ENCODE measurements around the gene MAP2. TPM values are rescaled to one million over a fixed set of nuclear protein-coding genes. Genes with fewer than 3 reads are reported as not detected.

MAP2 gene
- total RNA-seq, 1 donor = 26.5 TPM

GRCh38 chr2:209579230-209579749 is 155.4 kb downstream of the MAP2 start:
- H3K4me3 ChIP-seq (ENCODE audit: low read depth, low read length) = peak overlapping the region; percentile 55
- DNase-seq (ENCODE audit: low read depth) = peak; percentile 35
- TF ChIP-seq CTCF (IDR thresholded peaks at IDR 0.05; ENCODE audit: insufficient read depth, low read length) = no peak

DNA sequence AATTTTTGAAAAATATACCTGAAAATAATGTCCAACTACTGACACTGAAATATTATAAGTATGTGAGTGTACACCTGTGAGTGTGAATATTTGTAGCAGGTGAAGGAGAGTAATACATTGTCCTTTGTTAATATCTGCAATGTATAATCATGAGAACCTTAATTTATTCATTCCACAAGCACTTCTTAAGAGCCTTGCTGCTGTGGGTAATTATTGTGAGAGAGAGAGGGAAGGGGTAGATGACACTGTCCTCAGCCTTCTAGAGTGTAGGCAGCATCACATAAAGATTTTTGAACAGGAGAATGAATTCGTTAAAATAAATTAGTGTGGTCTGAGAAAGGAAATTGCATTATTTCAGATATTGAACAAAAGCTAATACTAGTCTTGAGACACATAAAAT is 157.2 kb downstream of the MAP2 start:
- TF ChIP-seq CTCF (IDR thresholded peaks at IDR 0.05; ENCODE audit: insufficient read depth, low read length) = no peak
- no peak for DNase-seq (ENCODE audit: low read depth)
- no peak overlapping the region for H3K4me3 ChIP-seq (ENCODE audit: low read depth, low read length)

DNA sequence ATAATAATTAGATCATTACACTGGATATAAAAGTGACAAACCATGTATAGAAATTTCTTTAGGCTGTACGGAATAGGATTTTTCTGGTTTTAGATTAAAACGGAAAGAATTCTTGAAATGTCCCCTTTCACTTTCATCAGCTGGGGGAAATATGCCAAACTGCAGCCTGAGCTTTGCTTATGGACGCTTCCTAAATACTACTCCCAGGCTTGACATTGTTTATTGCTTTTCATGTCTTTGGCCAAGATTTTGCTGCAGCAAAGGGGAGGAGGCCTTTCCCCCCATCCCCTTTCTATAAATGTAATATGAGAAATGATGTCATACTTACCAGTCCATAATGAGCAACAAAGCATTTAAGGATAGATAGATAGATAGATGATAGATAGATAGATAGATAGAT is 158.4 kb downstream of the MAP2 start:
- H3K4me3 ChIP-seq (ENCODE audit: low read depth, low read length) = no peak overlapping the region
- DNase-seq (ENCODE audit: low read depth) = no peak
- no peak for TF ChIP-seq CTCF (IDR thresholded peaks at IDR 0.05; ENCODE audit: insufficient read depth, low read length)

- TF ChIP-seq CTCF (IDR thresholded peaks at IDR 0.05; ENCODE audit: insufficient read depth, low read length) = no peak
- H3K4me3 ChIP-seq (ENCODE audit: low read depth, low read length) = no peak overlapping the region
- DNase-seq (ENCODE audit: low read depth) = no peak
Measured at GRCh38 chr2:209584472-209584871, 160.6 kb downstream of the MAP2 start.

DNA sequence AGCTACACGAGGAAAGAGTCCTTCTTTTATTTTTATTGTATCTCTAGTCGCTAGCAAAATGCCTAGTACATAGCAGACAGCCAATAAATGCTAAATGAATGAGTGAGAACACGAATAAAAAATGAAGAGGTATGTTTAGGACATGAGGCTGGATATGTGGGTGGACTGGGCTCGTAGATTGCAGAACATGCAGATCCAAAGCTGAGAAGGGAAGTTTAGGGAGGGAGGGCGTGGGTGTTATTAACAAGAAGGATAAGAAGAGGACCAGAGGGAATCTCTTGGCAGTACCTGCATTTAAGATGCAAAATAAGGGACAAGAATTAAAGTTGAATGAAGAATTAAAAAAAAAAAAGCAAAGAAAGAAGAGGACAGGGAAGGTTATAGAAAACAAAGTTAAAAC is 161.1 kb downstream of the MAP2 start:
- no peak for TF ChIP-seq CTCF (IDR thresholded peaks at IDR 0.05; ENCODE audit: insufficient read depth, low read length)
- no peak for DNase-seq (ENCODE audit: low read depth)
- no peak overlapping the region for H3K4me3 ChIP-seq (ENCODE audit: low read depth, low read length)

DNA sequence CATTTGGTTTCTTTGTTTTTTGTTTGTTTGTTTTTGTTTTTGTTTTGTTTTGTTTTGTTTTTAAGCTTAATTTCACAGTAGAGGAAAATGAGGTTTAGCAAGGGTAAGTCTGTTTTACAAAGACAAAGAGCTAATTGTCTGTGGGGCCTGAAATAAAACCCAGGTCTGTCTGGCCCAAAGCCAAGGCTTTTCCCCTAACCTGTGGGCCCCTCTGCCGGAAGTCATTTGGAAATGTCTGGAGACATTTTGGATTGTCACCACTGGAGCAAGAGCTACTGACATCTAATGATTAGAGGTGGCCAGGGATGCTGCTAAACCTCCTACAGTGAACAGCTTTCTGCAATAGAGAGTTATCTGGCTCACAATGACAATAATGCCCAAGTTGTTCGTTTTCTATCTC is 167.2 kb downstream of the MAP2 start:
- no peak for DNase-seq (ENCODE audit: low read depth)
- TF ChIP-seq CTCF (IDR thresholded peaks at IDR 0.05; ENCODE audit: insufficient read depth, low read length) = no peak
- H3K4me3 ChIP-seq (ENCODE audit: low read depth, low read length) = no peak overlapping the region

DNA sequence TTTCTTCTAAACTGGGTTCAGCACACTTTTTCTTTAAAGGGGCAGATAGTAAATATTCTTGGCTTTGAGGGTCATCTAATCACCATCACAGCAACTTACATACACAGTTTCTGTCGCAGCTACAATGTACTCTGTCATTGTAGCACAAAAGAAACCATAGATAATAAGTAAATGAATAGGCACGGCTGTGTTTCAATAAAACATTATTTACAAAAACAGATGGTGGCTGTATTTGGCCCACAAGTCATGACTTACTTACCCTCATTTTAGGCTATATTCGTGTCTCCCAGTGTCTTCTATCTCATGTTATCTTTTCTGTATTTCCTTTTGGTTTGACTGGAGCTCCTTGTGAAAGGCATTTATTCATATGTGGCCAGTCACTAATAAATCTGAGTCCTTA is 168.3 kb downstream of the MAP2 start:
- no peak for TF ChIP-seq CTCF (IDR thresholded peaks at IDR 0.05; ENCODE audit: insufficient read depth, low read length)

More for the DNA sequence above, 168.3 kb downstream of the MAP2 start:
- no peak for DNase-seq (ENCODE audit: low read depth)
- no peak overlapping the region for H3K4me3 ChIP-seq (ENCODE audit: low read depth, low read length)
